ENCODE measurements around the gene DNAAF5.

The DNAAF5 gene

DNA sequence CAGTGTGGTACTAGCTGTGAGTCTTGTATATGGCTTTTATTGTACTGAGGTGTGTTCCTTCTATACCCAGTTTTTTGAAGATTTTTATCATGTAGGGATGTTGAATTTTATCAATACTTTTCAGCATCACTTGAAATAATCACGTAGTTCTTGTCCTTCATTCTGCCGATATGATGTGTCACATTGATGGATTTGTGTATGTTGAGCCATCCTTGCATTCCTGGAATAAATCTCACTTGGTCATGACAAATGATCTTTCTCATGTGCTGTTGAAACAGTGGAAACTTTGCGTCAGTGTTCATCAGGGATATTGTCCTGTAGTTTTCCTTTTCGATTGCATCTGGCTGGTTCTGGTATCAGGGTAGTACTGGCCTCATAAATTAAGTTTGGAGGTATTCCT lies 7.7 kb downstream of the DNAAF5 start:
- H3K4me2 ChIP-seq (ENCODE audit: low read length), result no peak overlapping the region
- no peaks in the 10 kb centered on the region for H3K27me3 ChIP-seq (ENCODE audit: insufficient read depth, low read length, poor library complexity)
- H3K9ac ChIP-seq (ENCODE audit: low read length), result no peak overlapping the region
- H3K4me3 ChIP-seq (ENCODE audit: low read length), result no peak overlapping the region
- H2AK5ac ChIP-seq (ENCODE audit: low read length), result no peak overlapping the region
- H4K8ac ChIP-seq (ENCODE audit: low read depth, low read length), result no peak overlapping the region
- peaks cover 6% of the 10 kb centered on the region for H3K36me3 ChIP-seq (ENCODE audit: control insufficient read depth, insufficient read depth, low read length)
- no peak overlapping the region for H3K27ac ChIP-seq (ENCODE audit: low read depth, low read length)
- H2BK5ac ChIP-seq (ENCODE audit: low read length), result no peak overlapping the region
- H3K4ac ChIP-seq (ENCODE audit: low read depth, low read length), result no peak overlapping the region
- no peak overlapping the region for H3K23ac ChIP-seq (ENCODE audit: low read length)
- no peaks in the 10 kb centered on the region for H3K4me1 ChIP-seq (ENCODE audit: control insufficient read depth, low read depth, low read length)
- WGBS (ENCODE audit: extremely low coverage, insufficient coverage, low lambda C conversion rate), result no CpG with 5 or more reads among the region's 4 CpGs
- no peak overlapping the region for H2BK15ac ChIP-seq (replicated peaks; ENCODE audit: low read depth)
- H2BK120ac ChIP-seq (ENCODE audit: low read depth, low read length), result no peak overlapping the region
- no peak overlapping the region for H4K5ac ChIP-seq (ENCODE audit: low read length)
- no peak overlapping the region for H3K56ac ChIP-seq (ENCODE audit: low read length)
- H3K79me2 ChIP-seq (ENCODE audit: control insufficient read depth, insufficient read depth, low read length), result peaks cover 37% of the 10 kb centered on the region
- no peak overlapping the region for H3K18ac ChIP-seq (ENCODE audit: low read length)
- peaks cover 22% of the 10 kb centered on the region for H3K79me1 ChIP-seq (ENCODE audit: low read length)
- DNase-seq, result no peak

DNA sequence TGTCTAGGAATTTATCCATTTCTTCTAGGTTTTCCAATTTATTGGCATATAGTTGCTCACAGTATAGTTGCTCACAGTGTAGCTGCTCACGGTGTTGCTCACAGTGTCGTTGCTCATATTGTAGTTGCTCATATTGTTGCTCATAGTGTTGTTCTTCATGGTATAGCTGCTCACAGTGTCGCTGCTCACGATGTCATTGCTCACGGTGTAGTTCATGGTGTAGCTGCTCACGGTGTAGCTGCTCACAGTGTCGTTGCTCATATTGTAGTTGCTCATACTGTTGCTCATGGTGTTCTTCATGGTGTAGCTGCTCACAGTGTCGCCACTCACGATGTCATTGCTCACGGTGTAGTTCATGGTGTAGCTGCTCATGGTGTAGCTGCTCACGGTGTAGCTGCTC lies 8.3 kb downstream of the DNAAF5 start:
- Histone ChIP-seq H3K4me2 (ENCODE audit: low read length) (no peak overlapping the region), H3K4me3 (ENCODE audit: low read length) (no peak overlapping the region), H3K18ac (ENCODE audit: low read length) (no peak overlapping the region), H3K79me1 (ENCODE audit: low read length) (peaks cover 22% of the 10 kb centered on the region), H3K79me2 (ENCODE audit: control insufficient read depth, insufficient read depth, low read length) (peaks cover 33% of the 10 kb centered on the region), H2BK15ac (replicated peaks; ENCODE audit: low read depth) (no peak overlapping the region), H3K27me3 (ENCODE audit: insufficient read depth, low read length, poor library complexity) (no peaks in the 10 kb centered on the region), H2BK120ac (ENCODE audit: low read depth, low read length) (no peak overlapping the region), H3K4me1 (ENCODE audit: control insufficient read depth, low read depth, low read length) (no peaks in the 10 kb centered on the region), H3K56ac (ENCODE audit: low read length) (no peak overlapping the region), H4K8ac (ENCODE audit: low read depth, low read length) (no peak overlapping the region), H3K27ac (ENCODE audit: low read depth, low read length) (no peak overlapping the region), H3K23ac (ENCODE audit: low read length) (no peak overlapping the region), H3K36me3 (ENCODE audit: control insufficient read depth, insufficient read depth, low read length) (peaks cover 4% of the 10 kb centered on the region), H2AK5ac (ENCODE audit: low read length) (no peak overlapping the region), H3K4ac (ENCODE audit: low read depth, low read length) (no peak overlapping the region), H4K5ac (ENCODE audit: low read length) (no peak overlapping the region), H3K9ac (ENCODE audit: low read length) (no peak overlapping the region), H2BK5ac (ENCODE audit: low read length) (no peak overlapping the region)
- no CpG with 5 or more reads among the region's 11 CpGs for WGBS (ENCODE audit: extremely low coverage, insufficient coverage, low lambda C conversion rate)
- DNase-seq, result peak; percentile 11

- Histone ChIP-seq H3K79me1 (ENCODE audit: low read length) (peaks cover 15% of the 10 kb centered on the region), H2BK120ac (ENCODE audit: low read depth, low read length) (no peak overlapping the region), H3K4me3 (ENCODE audit: low read length) (no peak overlapping the region), H3K56ac (ENCODE audit: low read length) (no peak overlapping the region), H3K4ac (ENCODE audit: low read depth, low read length) (no peak overlapping the region), H3K9ac (ENCODE audit: low read length) (no peak overlapping the region), H3K23ac (ENCODE audit: low read length) (no peak overlapping the region), H3K27me3 (ENCODE audit: insufficient read depth, low read length, poor library complexity) (no peaks in the 10 kb centered on the region), H4K5ac (ENCODE audit: low read length) (no peak overlapping the region), H3K4me2 (ENCODE audit: low read length) (no peak overlapping the region), H2BK15ac (replicated peaks; ENCODE audit: low read depth) (no peak overlapping the region), H3K18ac (ENCODE audit: low read length) (no peak overlapping the region), H2BK5ac (ENCODE audit: low read length) (no peak overlapping the region), H3K4me1 (ENCODE audit: control insufficient read depth, low read depth, low read length) (no peaks in the 10 kb centered on the region), H3K36me3 (ENCODE audit: control insufficient read depth, insufficient read depth, low read length) (no peaks in the 10 kb centered on the region), H4K8ac (ENCODE audit: low read depth, low read length) (no peak overlapping the region), H3K27ac (ENCODE audit: low read depth, low read length) (no peak overlapping the region), H2AK5ac (ENCODE audit: low read length) (no peak overlapping the region), H3K79me2 (ENCODE audit: control insufficient read depth, insufficient read depth, low read length) (peaks cover 20% of the 10 kb centered on the region)
- no peak for DNase-seq
- no CpG with 5 or more reads among the region's 5 CpGs for WGBS (ENCODE audit: extremely low coverage, insufficient coverage, low lambda C conversion rate)
These were observed 11.7 kb downstream of the DNAAF5 start for GRCh38 chr7:738241-738640.

- H4K8ac ChIP-seq (ENCODE audit: low read depth, low read length), result no peak overlapping the region
- no peak overlapping the region for H3K9ac ChIP-seq (ENCODE audit: low read length)
- no peaks in the 10 kb centered on the region for H3K27me3 ChIP-seq (ENCODE audit: insufficient read depth, low read length, poor library complexity)
- no peak overlapping the region for H3K56ac ChIP-seq (ENCODE audit: low read length)
- no peak overlapping the region for H2AK5ac ChIP-seq (ENCODE audit: low read length)
- no peak overlapping the region for H3K4me2 ChIP-seq (ENCODE audit: low read length)
- peaks cover 15% of the 10 kb centered on the region for H3K79me1 ChIP-seq (ENCODE audit: low read length)
- no peak overlapping the region for H3K4me3 ChIP-seq (ENCODE audit: low read length)
- no peak overlapping the region for H3K18ac ChIP-seq (ENCODE audit: low read length)
- WGBS (ENCODE audit: extremely low coverage, insufficient coverage, low lambda C conversion rate), result no CpG with 5 or more reads among the region's 24 CpGs
- peaks cover 20% of the 10 kb centered on the region for H3K79me2 ChIP-seq (ENCODE audit: control insufficient read depth, insufficient read depth, low read length)
- no peak overlapping the region for H3K27ac ChIP-seq (ENCODE audit: low read depth, low read length)
- no peak overlapping the region for H2BK120ac ChIP-seq (ENCODE audit: low read depth, low read length)
- H3K4ac ChIP-seq (ENCODE audit: low read depth, low read length), result no peak overlapping the region
- DNase-seq, result no peak
- no peak overlapping the region for H3K23ac ChIP-seq (ENCODE audit: low read length)
- no peak overlapping the region for H2BK15ac ChIP-seq (replicated peaks; ENCODE audit: low read depth)
- H3K36me3 ChIP-seq (ENCODE audit: control insufficient read depth, insufficient read depth, low read length), result no peaks in the 10 kb centered on the region
- no peak overlapping the region for H4K5ac ChIP-seq (ENCODE audit: low read length)
- no peaks in the 10 kb centered on the region for H3K4me1 ChIP-seq (ENCODE audit: control insufficient read depth, low read depth, low read length)
- H2BK5ac ChIP-seq (ENCODE audit: low read length), result no peak overlapping the region
These were observed 12.4 kb downstream of the DNAAF5 start for GRCh38 chr7:738723-739454.

DNA sequence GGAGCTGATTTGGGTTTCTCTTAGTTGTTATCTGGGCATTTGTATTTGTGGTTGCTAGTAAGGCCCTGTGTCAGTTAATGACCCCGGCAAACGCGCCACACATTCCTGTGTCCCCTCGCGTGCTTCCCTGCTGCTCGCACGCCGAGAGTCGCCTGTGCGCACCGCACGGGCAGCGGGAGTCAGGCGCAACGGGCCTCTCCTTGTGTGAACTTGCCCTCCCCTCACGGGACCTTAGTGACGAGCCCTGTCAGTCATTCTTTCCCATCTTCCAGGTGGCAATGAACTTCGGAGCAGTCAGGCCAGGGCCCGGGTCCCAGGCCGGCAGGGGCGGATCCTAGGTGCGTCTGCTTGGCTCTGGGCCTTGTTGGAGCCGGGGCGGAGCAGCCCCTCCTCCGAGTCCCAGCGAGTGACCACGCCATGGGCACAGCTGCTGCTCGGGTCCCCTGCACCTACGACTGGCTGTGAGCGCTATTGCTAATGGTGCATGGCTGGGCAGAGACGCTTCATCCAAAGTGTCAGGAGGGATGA lies 13.0 kb downstream of the DNAAF5 start:
- peaks cover 19% of the 10 kb centered on the region for H3K79me2 ChIP-seq (ENCODE audit: control insufficient read depth, insufficient read depth, low read length)
- no peak overlapping the region for H3K4ac ChIP-seq (ENCODE audit: low read depth, low read length)
- H2BK5ac ChIP-seq (ENCODE audit: low read length), result no peak overlapping the region
- no peaks in the 10 kb centered on the region for H3K4me1 ChIP-seq (ENCODE audit: control insufficient read depth, low read depth, low read length)
- H2BK15ac ChIP-seq (replicated peaks; ENCODE audit: low read depth), result no peak overlapping the region
- no peak overlapping the region for H3K27ac ChIP-seq (ENCODE audit: low read depth, low read length)
- H3K79me1 ChIP-seq (ENCODE audit: low read length), result peaks cover 14% of the 10 kb centered on the region
- no peaks in the 10 kb centered on the region for H3K36me3 ChIP-seq (ENCODE audit: control insufficient read depth, insufficient read depth, low read length)
- no CpG with 5 or more reads among the region's 31 CpGs for WGBS (ENCODE audit: extremely low coverage, insufficient coverage, low lambda C conversion rate)
- H3K9ac ChIP-seq (ENCODE audit: low read length), result no peak overlapping the region
- H2BK120ac ChIP-seq (ENCODE audit: low read depth, low read length), result no peak overlapping the region
- no peak overlapping the region for H3K4me2 ChIP-seq (ENCODE audit: low read length)
- no peak for DNase-seq
- H3K27me3 ChIP-seq (ENCODE audit: insufficient read depth, low read length, poor library complexity), result no peaks in the 10 kb centered on the region
- H3K56ac ChIP-seq (ENCODE audit: low read length), result no peak overlapping the region
- no peak overlapping the region for H4K8ac ChIP-seq (ENCODE audit: low read depth, low read length)
- H3K18ac ChIP-seq (ENCODE audit: low read length), result no peak overlapping the region
- H3K23ac ChIP-seq (ENCODE audit: low read length), result no peak overlapping the region
- H3K4me3 ChIP-seq (ENCODE audit: low read length), result no peak overlapping the region
- no peak overlapping the region for H4K5ac ChIP-seq (ENCODE audit: low read length)
- no peak overlapping the region for H2AK5ac ChIP-seq (ENCODE audit: low read length)

All from mesendoderm (in vitro differentiated cells).